Right renal cortex interstitium (tissue), 3 donors: ENCODE results near the gene RGR. TPM values are rescaled to one million over a fixed set of nuclear protein-coding genes. Genes with fewer than 3 reads are reported as not detected.

ENCODE experiments used
- DNase-seq, 3 donors: peaks; one replicate each; pipeline ENCODE4 v3.0.0-alpha.2; 2013; ENCODE audit warnings: low read depth in 3 of 3, low spot score in 2 of 3
- polyA plus RNA-seq, 3 donors: library from polyadenylated mRNA; unstranded; fragments of 120-200 nt; gene quantifications; one replicate each; pipeline ENCODE4 v1.2.1, GENCODE V29; 2013; ENCODE audit not compliant: insufficient read length in 3 of 3

The RGR gene
- polyA plus RNA-seq, 3 donors: not detected

GRCh38 chr10:84217746-84218145 is 27.1 kb upstream of the RGR start:
- DNase-seq: no peak

- DNase-seq: no peak
Observed at GRCh38 chr10:84221916-84222315, 22.9 kb upstream of the RGR start.

- DNase-seq: peak in 2 of 3 donors; percentile 7 to 10
Observed at GRCh38 chr10:84224411-84225028, 20.3 kb upstream of the RGR start.

- no peak for DNase-seq
Observed at GRCh38 chr10:84225427-84226173, 19.3 kb upstream of the RGR start, which contains the start of gene LRIT2. Gene LRIT2, minus strand, starts transcription at chr10:84225544. Its CDS starts 24 bp downstream, at chr10:84225520.

GRCh38 chr10:84226616-84227015 is 18.2 kb upstream of the RGR start:
- DNase-seq: no peak

- DNase-seq: no peak
Observed at GRCh38 chr10:84227810-84228209, 17.0 kb upstream of the RGR start.

- no peak for DNase-seq
Observed at GRCh38 chr10:84230359-84230758, 14.5 kb upstream of the RGR start.

- no peak for DNase-seq
Observed at GRCh38 chr10:84232376-84232775, 12.5 kb upstream of the RGR start.

- no peak for DNase-seq
Observed at GRCh38 chr10:84233940-84234339, 10.9 kb upstream of the RGR start.

- DNase-seq: no peak
Observed at GRCh38 chr10:84234479-84234878, 10.4 kb upstream of the RGR start.

- no peak for DNase-seq
Observed at GRCh38 chr10:84235096-84235495, 9.8 kb upstream of the RGR start.

- no peak for DNase-seq
Observed at GRCh38 chr10:84236807-84237198, 8.1 kb upstream of the RGR start.

- DNase-seq: no peak
Observed at GRCh38 chr10:84237199-84238051, 7.4 kb upstream of the RGR start.

- no peak for DNase-seq
Observed at GRCh38 chr10:84238909-84239308, 5.9 kb upstream of the RGR start.

GRCh38 chr10:84241185-84241790 is 3.6 kb upstream of the RGR start, which contains the start of gene LRIT1:
Gene LRIT1, minus strand, starts transcription at chr10:84241546. Its CDS starts 107 bp downstream, at chr10:84241439.
- DNase-seq: no peak

GRCh38 chr10:84243759-84244158 is 1.1 kb upstream of the RGR start:
- no peak for DNase-seq

GRCh38 chr10:84247496-84247895 is 2.6 kb downstream of the RGR start:
- no peak for DNase-seq

- DNase-seq: no peak
Observed at GRCh38 chr10:84248794-84249193, 3.9 kb downstream of the RGR start.

- DNase-seq: no peak
Observed at GRCh38 chr10:84254552-84255478, 10.0 kb downstream of the RGR start.
